Glomerular endothelial cell (primary cell): ENCODE data around the gene TBCA. TPM values are rescaled to one million over a fixed set of nuclear protein-coding genes. Genes with fewer than 3 reads are reported as not detected.

ENCODE experiments used
- DNase-seq: peaks from one replicate; pipeline ENCODE4 v3.0.0-alpha.2; 2011; ENCODE audit warnings: low read depth, low spot score; ENCODE audit errors: extremely low read depth
- total RNA-seq: library from RNA; depleted of rRNA; stranded (reverse); fragments of >200 nt; gene quantifications from 2 replicates; pipeline ENCODE4 v1.2.3, GENCODE V29; 2015

The TBCA gene
- total RNA-seq, 1 donor from 2014 or later: 180 TPM

- no peak for DNase-seq
Measured at GRCh38 chr5:77644371-77645157, 131.6 kb downstream of the TBCA start.

GRCh38 chr5:77643654-77644370, 132.3 kb downstream of the TBCA start:
- no peak for DNase-seq

- no peak for DNase-seq
Measured at GRCh38 chr5:77642738-77643653, 133.1 kb downstream of the TBCA start.

GRCh38 chr5:77641963-77642737, 134.0 kb downstream of the TBCA start:
- no peak for DNase-seq

GRCh38 chr5:77641397-77641943, 134.7 kb downstream of the TBCA start:
- DNase-seq: no peak

Other genes starting within 250 kb of the TBCA start
- gene OTP, start 137.6 kb downstream of the TBCA start, total RNA-seq: not detected in 2 replicates